Measurements from ENCODE around the gene TEK.

The TEK gene

GRCh38 chr9:27248702-27249101, 139.7 kb downstream of the TEK start:
- DNase-seq = no peak

GRCh38 chr9:27258662-27259061, 149.6 kb downstream of the TEK start:
- no peak for DNase-seq

GRCh38 chr9:27260789-27261516, 151.9 kb downstream of the TEK start:
- no peak for DNase-seq

GRCh38 chr9:27261517-27262211, 152.6 kb downstream of the TEK start:
- no peak for DNase-seq

- no peak for DNase-seq
These were observed 163.1 kb downstream of the TEK start for GRCh38 chr9:27272103-27272502.

GRCh38 chr9:27273186-27273585, 164.2 kb downstream of the TEK start:
- DNase-seq = no peak

- DNase-seq = peak; percentile 5
These were observed 167.4 kb downstream of the TEK start for GRCh38 chr9:27276193-27277030.

- no peak for DNase-seq
These were observed 169.3 kb downstream of the TEK start for GRCh38 chr9:27278374-27278773.

- no peak for DNase-seq
These were observed 170.6 kb downstream of the TEK start for GRCh38 chr9:27279611-27280010.
